ENCODE results near the gene ASPG.

Gene ASPG

GRCh38 chr14:104081261-104081835 is 4.2 kb upstream of the ASPG start:
- Histone ChIP-seq H3K9me3 (ENCODE audit: insufficient read depth, low read length) (no peaks in the 10 kb centered on the region), H3K36me3 (ENCODE audit: low read length) (no peaks in the 10 kb centered on the region), H3K4me3 (ENCODE audit: insufficient read depth, low read length, poor library complexity, severe bottlenecking) (no peak overlapping the region), H3K9ac (ENCODE audit: low read length) (no peak overlapping the region), H3K27ac (ENCODE audit: low read depth, low read length) (no peak overlapping the region), H2AFZ (ENCODE audit: low read depth, low read length, severe bottlenecking) (no peak overlapping the region), H3K79me2 (ENCODE audit: insufficient read depth, low read length) (no peaks in the 10 kb centered on the region), H4K20me1 (ENCODE audit: low read depth, low read length) (no peaks in the 10 kb centered on the region), H3K4me2 (ENCODE audit: low read depth, low read length, poor library complexity, severe bottlenecking) (no peak overlapping the region), H3K27me3 (ENCODE audit: low read length) (no peaks in the 10 kb centered on the region), H3F3A (ENCODE audit: insufficient read depth) (no peaks in the 10 kb centered on the region), H3K9me2 (replicated peaks; ENCODE audit: insufficient read depth, low read length) (no peaks in the 10 kb centered on the region)
- TF ChIP-seq EZH2phosphoT487 (conservative IDR thresholded peaks at IDR 0.05; ENCODE audit: low read length) (no peak), CTCF (IDR thresholded peaks at IDR 0.05; ENCODE audit: insufficient read depth, low read length, poor library complexity, severe bottlenecking) (no peak)

DNA sequence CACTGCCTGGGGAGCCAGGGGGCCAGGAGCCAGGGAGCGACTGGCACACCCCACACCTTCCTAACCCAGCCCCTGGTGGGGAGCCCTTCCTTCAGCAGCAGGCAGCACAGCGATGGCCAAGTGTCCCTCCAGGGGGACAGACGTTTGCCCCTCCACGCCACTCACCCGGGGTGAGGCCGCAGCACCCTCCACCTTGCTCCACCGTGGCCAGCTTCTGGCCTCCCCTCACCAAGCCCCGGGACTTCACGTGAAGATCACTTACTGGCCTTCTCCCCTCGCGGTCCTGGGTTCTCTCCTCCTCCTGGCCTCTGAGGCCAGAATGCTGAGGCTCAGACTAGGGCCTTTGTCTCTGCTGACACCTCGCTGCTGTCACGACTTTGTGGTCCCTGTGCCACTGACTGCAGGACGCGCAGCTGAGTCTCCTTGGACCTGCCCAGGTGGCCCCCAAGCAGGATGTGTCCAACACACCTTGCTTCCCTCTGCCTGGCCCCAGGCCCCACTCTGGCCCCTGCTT is 3.5 kb upstream of the ASPG start:
- no peaks in the 10 kb centered on the region for H3F3A ChIP-seq (ENCODE audit: insufficient read depth)
- H3K27ac ChIP-seq (ENCODE audit: low read depth, low read length): no peak overlapping the region
- H4K20me1 ChIP-seq (ENCODE audit: low read depth, low read length): no peaks in the 10 kb centered on the region
- H3K9me3 ChIP-seq (ENCODE audit: insufficient read depth, low read length): no peaks in the 10 kb centered on the region
- no peaks in the 10 kb centered on the region for H3K79me2 ChIP-seq (ENCODE audit: insufficient read depth, low read length)
- no peaks in the 10 kb centered on the region for H3K27me3 ChIP-seq (ENCODE audit: low read length)
- H2AFZ ChIP-seq (ENCODE audit: low read depth, low read length, severe bottlenecking): no peak overlapping the region
- H3K9me2 ChIP-seq (replicated peaks; ENCODE audit: insufficient read depth, low read length): no peaks in the 10 kb centered on the region
- no peak for TF ChIP-seq EZH2phosphoT487 (conservative IDR thresholded peaks at IDR 0.05; ENCODE audit: low read length)
- no peak for TF ChIP-seq CTCF (IDR thresholded peaks at IDR 0.05; ENCODE audit: insufficient read depth, low read length, poor library complexity, severe bottlenecking)
- no peak overlapping the region for H3K4me2 ChIP-seq (ENCODE audit: low read depth, low read length, poor library complexity, severe bottlenecking)
- no peak overlapping the region for H3K9ac ChIP-seq (ENCODE audit: low read length)
- no peaks in the 10 kb centered on the region for H3K36me3 ChIP-seq (ENCODE audit: low read length)
- no peak overlapping the region for H3K4me3 ChIP-seq (ENCODE audit: insufficient read depth, low read length, poor library complexity, severe bottlenecking)

DNA sequence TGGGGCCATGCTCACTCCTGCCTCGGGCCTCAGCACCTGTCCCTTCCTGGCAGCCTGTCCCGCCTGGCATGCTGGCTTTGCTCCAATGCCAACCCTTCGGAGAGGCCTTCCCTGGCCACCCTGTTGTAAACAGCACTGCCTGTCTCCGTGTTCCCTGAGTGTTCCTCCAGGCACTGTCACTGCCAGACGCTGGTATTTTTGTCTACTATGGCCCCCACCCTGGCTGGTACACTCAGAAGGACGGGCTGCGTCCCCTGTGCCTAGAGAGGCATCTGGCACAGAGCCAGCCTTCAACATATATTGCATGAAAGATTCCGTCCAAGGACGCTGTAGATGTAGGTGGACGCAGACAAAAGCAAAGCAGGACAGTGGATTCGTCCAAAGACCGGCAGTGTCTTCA is 2.7 kb upstream of the ASPG start:
- Histone ChIP-seq H3K9ac (ENCODE audit: low read length) (no peak overlapping the region), H3K4me2 (ENCODE audit: low read depth, low read length, poor library complexity, severe bottlenecking) (no peak overlapping the region), H3K79me2 (ENCODE audit: insufficient read depth, low read length) (no peaks in the 10 kb centered on the region), H3K9me2 (replicated peaks; ENCODE audit: insufficient read depth, low read length) (no peaks in the 10 kb centered on the region), H3F3A (ENCODE audit: insufficient read depth) (no peaks in the 10 kb centered on the region), H3K9me3 (ENCODE audit: insufficient read depth, low read length) (no peaks in the 10 kb centered on the region), H4K20me1 (ENCODE audit: low read depth, low read length) (no peaks in the 10 kb centered on the region), H3K36me3 (ENCODE audit: low read length) (no peaks in the 10 kb centered on the region), H3K27me3 (ENCODE audit: low read length) (no peaks in the 10 kb centered on the region), H3K27ac (ENCODE audit: low read depth, low read length) (no peak overlapping the region), H3K4me3 (ENCODE audit: insufficient read depth, low read length, poor library complexity, severe bottlenecking) (no peak overlapping the region), H2AFZ (ENCODE audit: low read depth, low read length, severe bottlenecking) (no peak overlapping the region)
- TF ChIP-seq EZH2phosphoT487 (conservative IDR thresholded peaks at IDR 0.05; ENCODE audit: low read length): no peak
- TF ChIP-seq CTCF (IDR thresholded peaks at IDR 0.05; ENCODE audit: insufficient read depth, low read length, poor library complexity, severe bottlenecking): no peak
